PFSK-1 (cell line): ENCODE data around the gene CD160. TPM values are rescaled to one million over a fixed set of nuclear protein-coding genes. Genes with fewer than 3 reads are reported as not detected.

Experiments
- FOXP2 ChIP-seq: optimal IDR thresholded peaks from 2 replicates; pipeline ENCODE3; 2011; ENCODE audit warnings: borderline replicate concordance, control low read depth, inconsistent platforms; ENCODE audit not compliant: insufficient read depth; ENCODE audit errors: extremely low read length, extremely low read depth
- POLR2AphosphoS5 ChIP-seq: IDR thresholded peaks from 2 replicates; pipeline ENCODE4 v1.6.1; 2012; ENCODE audit warnings: low read depth, mild to moderate bottlenecking, control low read depth, low read length, moderate library complexity
- SIN3A ChIP-seq: IDR thresholded peaks from 2 replicates; pipeline ENCODE4 v1.6.1; 2012; ENCODE audit warnings: mild to moderate bottlenecking, low read length, moderate library complexity, borderline replicate concordance; ENCODE audit not compliant: insufficient read depth
- TAF1 ChIP-seq: IDR thresholded peaks from 2 replicates; pipeline ENCODE4 v1.6.1; 2012; ENCODE audit warnings: low read length, control low read depth, borderline replicate concordance; ENCODE audit not compliant: insufficient read depth
- polyA plus RNA-seq: library from polyadenylated mRNA; unstranded; fragments of >200 nt; gene quantifications from one replicate; pipeline ENCODE4 v1.2.1, GENCODE V29; 2012; ENCODE audit warnings: low read depth, missing spikeins; ENCODE audit not compliant: insufficient read length
- TF ChIP-seq, protein P1 (sequence below), 2 experiments: IDR thresholded peaks; 2 replicates each; pipeline versions ENCODE4 v1.6.1 to v1.8.0; 2011 to 2012; ENCODE audit warnings: low read depth in 2 of 2, low read length in 2 of 2, control low read depth in 1 of 2, inconsistent platforms in 1 of 2, mild to moderate bottlenecking in 1 of 2, moderate library complexity in 1 of 2; ENCODE audit not compliant: insufficient read depth in 1 of 2

Gene CD160, protein sequence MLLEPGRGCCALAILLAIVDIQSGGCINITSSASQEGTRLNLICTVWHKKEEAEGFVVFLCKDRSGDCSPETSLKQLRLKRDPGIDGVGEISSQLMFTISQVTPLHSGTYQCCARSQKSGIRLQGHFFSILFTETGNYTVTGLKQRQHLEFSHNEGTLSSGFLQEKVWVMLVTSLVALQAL
- polyA plus RNA-seq: 0.09 TPM

DNA sequence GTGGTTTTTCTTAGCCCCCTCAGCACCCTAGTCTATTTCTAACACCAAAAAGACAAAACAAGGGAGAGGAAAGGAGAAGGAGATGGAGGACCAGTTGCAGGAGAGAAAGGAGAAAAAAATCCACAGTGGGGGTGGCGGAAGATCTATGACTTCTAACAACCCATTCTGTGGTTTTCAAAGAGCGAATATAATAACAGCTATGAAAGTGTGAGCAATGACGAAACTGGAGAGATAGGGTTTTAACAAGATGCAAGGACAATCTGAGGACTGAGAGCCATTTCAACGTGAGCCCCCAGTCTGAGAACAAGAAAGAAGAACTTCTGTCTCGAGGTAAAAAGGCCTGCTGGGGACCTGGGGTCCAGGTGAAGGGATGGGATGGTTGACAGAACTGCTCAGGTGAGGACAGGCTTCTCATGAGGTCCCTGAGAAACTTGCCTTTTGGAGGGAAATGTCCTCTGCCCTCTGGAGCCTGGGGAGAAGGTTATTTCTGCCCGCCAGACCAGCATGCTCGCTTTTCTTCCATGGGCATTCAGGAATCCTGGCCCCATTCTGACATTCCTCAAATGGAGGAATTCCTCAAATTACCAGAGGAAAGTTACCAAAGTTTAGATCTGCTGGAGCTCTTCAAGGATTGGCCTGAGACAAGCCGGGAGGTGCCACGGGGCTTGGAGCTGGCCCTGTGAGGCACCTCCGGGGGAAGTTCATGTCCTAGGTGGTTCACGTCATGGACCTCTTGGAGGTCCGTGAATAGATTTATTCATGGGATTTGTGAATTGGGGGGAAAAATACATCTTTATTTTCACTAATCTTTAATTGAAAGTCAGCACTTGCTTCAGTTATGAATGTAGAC, at the start of gene CD160:
CD160 (plus strand) TSS at position 270 of the 850 bp plus-strand sequence. CDS start 8,829 bp downstream, outside the sequence.
- no peak for TF ChIP-seq SIN3A

DNA sequence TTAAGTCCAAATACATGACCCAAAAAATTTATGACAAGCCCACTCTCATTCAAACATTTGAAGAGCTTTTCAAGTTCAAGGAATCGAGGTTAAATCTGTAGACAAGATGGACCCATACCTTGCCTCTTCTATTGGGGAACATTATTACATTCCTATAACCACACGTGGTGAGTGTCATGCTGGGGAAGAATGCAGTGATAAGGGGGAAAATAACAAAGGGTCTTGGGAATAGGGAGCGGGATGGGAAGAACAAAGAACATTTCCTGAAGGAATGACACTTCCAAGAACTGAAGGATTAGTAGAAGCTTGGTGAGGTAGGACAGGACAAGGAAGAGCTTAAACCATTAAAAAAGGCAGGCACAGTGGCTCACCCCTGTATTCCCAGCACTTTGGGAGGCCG, 31.0 kb upstream of the CD160 start:
- TF ChIP-seq TAF1 (no peak), FOXP2 (no peak), SIN3A (no peak)

DNA sequence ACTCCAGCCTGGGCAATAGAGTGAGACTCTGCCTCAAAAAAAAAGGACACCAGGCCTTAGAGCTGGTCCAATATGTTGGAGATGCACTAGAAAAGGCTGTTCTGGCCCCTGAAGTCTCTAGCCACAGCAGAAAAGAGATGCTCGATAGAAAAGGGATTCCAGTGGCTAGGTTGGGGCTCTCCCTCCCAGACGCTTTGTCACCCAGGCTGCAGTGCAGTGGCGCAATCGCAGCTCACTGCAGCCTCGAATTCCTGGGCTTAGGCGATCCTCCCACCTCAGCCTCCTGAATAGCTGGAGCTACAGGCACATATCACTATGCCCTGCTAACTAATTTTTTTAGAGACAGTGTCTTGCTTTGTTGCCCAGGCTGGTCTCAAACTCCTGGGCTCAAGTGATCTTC, 30.4 kb upstream of the CD160 start:
- TF ChIP-seq FOXP2 (no peak), POLR2AphosphoS5 (no peak), TAF1 (no peak), SIN3A (no peak)
- TF ChIP-seq, protein P1, sequence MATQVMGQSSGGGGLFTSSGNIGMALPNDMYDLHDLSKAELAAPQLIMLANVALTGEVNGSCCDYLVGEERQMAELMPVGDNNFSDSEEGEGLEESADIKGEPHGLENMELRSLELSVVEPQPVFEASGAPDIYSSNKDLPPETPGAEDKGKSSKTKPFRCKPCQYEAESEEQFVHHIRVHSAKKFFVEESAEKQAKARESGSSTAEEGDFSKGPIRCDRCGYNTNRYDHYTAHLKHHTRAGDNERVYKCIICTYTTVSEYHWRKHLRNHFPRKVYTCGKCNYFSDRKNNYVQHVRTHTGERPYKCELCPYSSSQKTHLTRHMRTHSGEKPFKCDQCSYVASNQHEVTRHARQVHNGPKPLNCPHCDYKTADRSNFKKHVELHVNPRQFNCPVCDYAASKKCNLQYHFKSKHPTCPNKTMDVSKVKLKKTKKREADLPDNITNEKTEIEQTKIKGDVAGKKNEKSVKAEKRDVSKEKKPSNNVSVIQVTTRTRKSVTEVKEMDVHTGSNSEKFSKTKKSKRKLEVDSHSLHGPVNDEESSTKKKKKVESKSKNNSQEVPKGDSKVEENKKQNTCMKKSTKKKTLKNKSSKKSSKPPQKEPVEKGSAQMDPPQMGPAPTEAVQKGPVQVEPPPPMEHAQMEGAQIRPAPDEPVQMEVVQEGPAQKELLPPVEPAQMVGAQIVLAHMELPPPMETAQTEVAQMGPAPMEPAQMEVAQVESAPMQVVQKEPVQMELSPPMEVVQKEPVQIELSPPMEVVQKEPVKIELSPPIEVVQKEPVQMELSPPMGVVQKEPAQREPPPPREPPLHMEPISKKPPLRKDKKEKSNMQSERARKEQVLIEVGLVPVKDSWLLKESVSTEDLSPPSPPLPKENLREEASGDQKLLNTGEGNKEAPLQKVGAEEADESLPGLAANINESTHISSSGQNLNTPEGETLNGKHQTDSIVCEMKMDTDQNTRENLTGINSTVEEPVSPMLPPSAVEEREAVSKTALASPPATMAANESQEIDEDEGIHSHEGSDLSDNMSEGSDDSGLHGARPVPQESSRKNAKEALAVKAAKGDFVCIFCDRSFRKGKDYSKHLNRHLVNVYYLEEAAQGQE (IDR thresholded peaks at IDR 0.05; ENCODE audit: insufficient read depth in 1 of 2, low read depth in 2 of 2, low read length in 2 of 2): no peak

DNA sequence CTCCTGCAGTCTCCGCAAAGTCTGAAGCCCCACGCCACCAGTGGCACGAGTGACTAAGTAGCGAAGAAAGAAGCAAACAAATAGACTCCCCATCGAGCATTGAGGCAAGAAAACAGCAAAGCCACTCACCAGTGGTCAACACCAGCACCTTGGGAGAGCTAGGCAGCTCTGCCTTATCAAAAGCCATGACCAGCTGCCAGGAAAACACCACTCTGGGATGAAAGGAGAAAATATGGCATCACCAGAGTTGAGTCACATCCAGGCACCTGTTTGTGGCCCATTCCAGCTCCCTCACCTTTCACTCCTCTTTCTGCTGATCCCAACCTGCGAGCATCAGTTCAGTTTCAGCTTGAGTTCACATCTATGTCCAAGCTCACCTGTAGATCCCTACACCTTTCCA, 29.4 kb upstream of the CD160 start:
- TF ChIP-seq POLR2AphosphoS5 (no peak), FOXP2 (no peak), SIN3A (no peak), TAF1 (no peak)
- TF ChIP-seq, protein P1 (IDR thresholded peaks at IDR 0.05; ENCODE audit: insufficient read depth in 1 of 2, low read depth in 2 of 2, low read length in 2 of 2): no peak

DNA sequence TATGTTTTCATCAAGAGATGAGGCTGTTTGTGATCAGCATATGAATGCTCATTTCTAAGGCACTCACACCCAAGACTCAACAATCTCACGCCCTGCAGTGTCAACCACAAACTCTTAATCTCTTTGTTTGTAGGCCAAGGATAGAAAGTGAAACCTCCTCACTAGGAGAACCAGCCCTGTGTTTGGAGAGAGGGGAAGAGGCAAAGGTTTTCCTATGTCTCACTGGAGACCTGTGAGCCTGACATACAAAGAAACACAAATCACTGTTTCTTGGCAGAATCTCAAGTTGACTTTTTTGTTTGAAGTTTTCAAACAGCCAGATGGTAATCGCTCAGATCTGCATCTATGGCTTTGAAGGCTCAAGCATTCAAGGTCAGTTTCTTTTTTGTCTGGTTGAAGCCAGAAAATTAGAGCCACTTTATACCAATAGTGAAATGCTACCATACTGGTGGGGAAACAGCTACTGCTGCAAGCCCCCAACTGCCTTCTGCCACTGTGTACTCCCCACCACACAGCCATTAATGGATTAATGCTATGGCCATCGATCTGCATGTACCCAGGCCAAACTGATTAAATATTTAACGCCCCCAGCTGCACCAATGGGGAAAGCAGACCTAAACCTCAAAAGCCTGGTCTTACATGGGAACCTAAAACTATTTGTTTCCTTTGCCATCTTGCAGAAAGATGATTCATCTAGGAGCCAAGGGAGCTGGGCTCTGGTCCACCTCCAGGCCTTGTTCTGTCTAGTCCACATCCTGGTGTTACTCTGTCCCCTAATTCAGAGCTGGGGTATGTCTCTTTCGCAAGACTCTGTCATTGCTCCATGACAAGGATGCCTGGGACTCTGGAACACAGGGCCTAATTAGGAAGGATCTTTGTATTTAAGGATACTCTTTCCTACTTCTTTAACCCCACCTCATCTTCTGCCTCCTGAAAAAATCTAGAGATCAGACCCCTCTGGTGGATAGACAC, 28.4 kb upstream of the CD160 start:
- TF ChIP-seq SIN3A (no peak; the same call in 1 of the 2 replicates), TAF1 (no peak), FOXP2 (no peak), POLR2AphosphoS5 (no peak)
- TF ChIP-seq, protein P1 (IDR thresholded peaks at IDR 0.05; ENCODE audit: insufficient read depth in 1 of 2, low read depth in 2 of 2, low read length in 2 of 2): no peak

DNA sequence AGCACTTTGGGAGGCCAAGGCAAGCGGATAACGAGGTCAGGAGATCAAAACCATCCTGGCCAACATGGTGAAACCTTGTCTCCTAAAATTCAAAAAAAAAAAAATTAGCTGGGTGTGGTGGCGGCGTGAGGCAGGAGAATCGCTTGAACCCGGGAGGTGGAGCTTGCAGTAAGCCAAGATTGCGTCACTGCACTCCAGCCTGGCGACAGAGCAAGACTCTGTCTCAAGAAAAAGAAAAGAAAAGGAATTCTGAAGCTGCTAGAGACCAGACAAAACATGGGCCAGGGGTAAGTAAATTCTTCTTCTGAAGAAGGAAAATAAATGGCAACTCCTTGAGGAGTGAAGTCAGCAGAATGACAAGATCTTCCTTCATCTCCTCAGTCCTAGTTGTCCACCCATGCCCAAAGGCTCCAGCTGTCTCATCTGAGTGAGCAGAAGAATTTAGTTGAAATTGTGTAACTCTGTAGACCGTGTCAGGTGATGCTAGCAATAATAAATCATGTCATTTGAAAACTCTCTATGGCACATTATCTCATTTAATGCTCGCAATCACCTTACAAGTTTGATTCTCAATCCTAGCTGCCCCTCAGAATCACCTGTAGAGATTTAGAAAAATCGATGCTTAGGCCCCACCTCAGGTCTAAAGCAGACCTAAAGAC, 26.4 kb upstream of the CD160 start:
- no peak for TF ChIP-seq POLR2AphosphoS5
- no peak for TF ChIP-seq FOXP2
- TF ChIP-seq, protein P1 (IDR thresholded peaks at IDR 0.05; ENCODE audit: insufficient read depth in 1 of 2, low read depth in 2 of 2, low read length in 2 of 2): no peak
- TF ChIP-seq TAF1: no peak
- no peak for TF ChIP-seq SIN3A
